ENCODE measurements around the gene VAPB. TPM values are rescaled to one million over a fixed set of nuclear protein-coding genes. Genes with fewer than 3 reads are reported as not detected.

Gene VAPB
- total RNA-seq, 4 donors from 2014 or later, result 20.4 to 28.0 (median 23.6) TPM

- Histone ChIP-seq H3K4me3 (no peak overlapping the region), H3K4me1 (peaks cover 4 to 53% (median 25%) of the 10 kb centered on the region in 4 donors), H3K27ac (no peak overlapping the region), H3K36me3 (peaks cover 0 to 6% (median 0%) of the 10 kb centered on the region in 3 donors), H3K9me3 (no peaks in the 10 kb centered on the region), H3K27me3 (no peaks in the 10 kb centered on the region)
- TF ChIP-seq POLR2A (IDR thresholded peaks at IDR 0.05) (no peak), EP300 (IDR thresholded peaks at IDR 0.05) (no peak), CTCF (IDR thresholded peaks at IDR 0.05) (no peak)
- WGBS, 2 donors, result 97 to 98% methylated on average over 7 of the region's 7 CpGs
- no peak for DNase-seq (ENCODE audit: low spot score in 2 of 2)
Observed at GRCh38 chr20:58429303-58429702, 40.3 kb downstream of the VAPB start.

DNA sequence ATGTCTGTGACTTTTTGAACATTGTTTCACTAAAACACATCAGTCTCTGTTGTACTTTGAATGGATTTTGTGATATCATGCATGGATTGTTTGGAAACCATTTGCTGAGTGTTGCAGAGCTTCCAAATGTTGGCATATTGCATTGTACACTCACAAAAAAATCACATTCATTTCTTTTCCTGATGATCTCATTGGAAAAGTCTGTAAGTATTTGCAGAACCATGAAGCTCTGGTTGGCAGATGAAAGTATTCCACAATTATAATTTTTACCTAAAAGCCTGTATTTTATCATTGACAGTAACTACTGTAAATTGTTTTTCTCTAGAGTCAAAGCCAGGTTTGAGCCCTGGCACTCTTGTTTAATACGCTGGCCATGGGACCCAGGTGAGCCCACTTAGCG, 42.1 kb downstream of the VAPB start:
- DNase-seq (ENCODE audit: low spot score in 2 of 2), result no peak
- Histone ChIP-seq H3K27ac (peak overlapping the region in 2 of 4 donors; percentile 46 to 79), H3K36me3 (peaks cover 0 to 6% (median 0%) of the 10 kb centered on the region in 3 donors), H3K9me3 (no peaks in the 10 kb centered on the region), H3K4me1 (peaks cover 4 to 41% (median 25%) of the 10 kb centered on the region in 4 donors), H3K4me3 (no peak overlapping the region), H3K27me3 (no peaks in the 10 kb centered on the region)
- no peak for TF ChIP-seq CTCF (IDR thresholded peaks at IDR 0.05)
- TF ChIP-seq POLR2A (IDR thresholded peaks at IDR 0.05), result no peak
- WGBS, 2 donors, result 73 to 81% methylated on average over 2 of the region's 2 CpGs

- no peak for TF ChIP-seq CTCF (IDR thresholded peaks at IDR 0.05)
- peak in 1 of 2 donors; percentile 55 for TF ChIP-seq EP300 (IDR thresholded peaks at IDR 0.05)
- no peak for TF ChIP-seq POLR2A (IDR thresholded peaks at IDR 0.05)
- DNase-seq (ENCODE audit: low spot score in 2 of 2), result peak in 1 of 2 donors; percentile 33
Observed at GRCh38 chr20:58432186-58432954, 43.3 kb downstream of the VAPB start.

GRCh38 chr20:58433029-58433647, 44.1 kb downstream of the VAPB start:
- Histone ChIP-seq H3K36me3 (peaks cover 0 to 9% (median 0%) of the 10 kb centered on the region in 3 donors), H3K9me3 (no peaks in the 10 kb centered on the region), H3K27ac (peak overlapping the region in 2 of 4 donors; percentile 46 to 79), H3K4me3 (no peak overlapping the region), H3K27me3 (no peaks in the 10 kb centered on the region), H3K4me1 (peaks cover 4 to 41% (median 25%) of the 10 kb centered on the region in 4 donors)
- TF ChIP-seq POLR2A (IDR thresholded peaks at IDR 0.05) (no peak), EP300 (IDR thresholded peaks at IDR 0.05) (no peak), CTCF (IDR thresholded peaks at IDR 0.05) (no peak)
- 91 to 95% methylated on average over 2 of the region's 2 CpGs for WGBS, 2 donors
- DNase-seq (ENCODE audit: low spot score in 2 of 2), result no peak

More at GRCh38 chr20:58432186-58432954, 43.3 kb downstream of the VAPB start:
- peak overlapping the region in 2 of 4 donors; percentile 46 to 79 for H3K27ac ChIP-seq
- H3K4me3 ChIP-seq, result no peak overlapping the region
- H3K4me1 ChIP-seq, result peaks cover 4 to 41% (median 25%) of the 10 kb centered on the region in 4 donors
- 47 to 63% methylated on average over 3 of the region's 3 CpGs for WGBS, 2 donors
- no peaks in the 10 kb centered on the region for H3K27me3 ChIP-seq
- no peaks in the 10 kb centered on the region for H3K9me3 ChIP-seq
- H3K36me3 ChIP-seq, result peaks cover 0 to 6% (median 0%) of the 10 kb centered on the region in 3 donors

DNA sequence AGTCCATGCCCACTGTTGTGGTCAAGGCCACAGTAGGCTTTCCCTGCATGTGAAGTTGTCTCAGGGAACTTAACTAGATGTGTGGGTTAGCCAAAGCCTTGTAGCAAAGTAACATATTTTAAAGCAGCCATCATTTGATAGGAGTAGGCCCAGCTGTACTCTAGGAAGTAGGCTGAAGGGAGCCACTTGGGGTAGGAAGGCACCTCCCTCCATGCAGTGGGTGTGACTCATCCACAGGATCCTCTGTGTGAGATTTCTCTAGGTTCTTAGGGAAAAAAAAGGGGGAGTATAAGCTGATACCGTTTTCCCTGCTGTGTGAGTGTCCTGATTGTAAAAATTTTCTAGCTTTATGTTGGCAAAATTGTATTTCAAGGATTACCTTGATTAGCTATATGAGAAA, 44.7 kb downstream of the VAPB start:
- 60% methylated on average over 1 of the region's 1 CpG for WGBS, 2 donors
- Histone ChIP-seq H3K4me1 (peaks cover 4 to 41% (median 25%) of the 10 kb centered on the region in 4 donors), H3K4me3 (no peak overlapping the region), H3K36me3 (peaks cover 0 to 10% (median 0%) of the 10 kb centered on the region in 3 donors), H3K9me3 (no peaks in the 10 kb centered on the region), H3K27me3 (no peaks in the 10 kb centered on the region), H3K27ac (peak overlapping the region in 1 of 4 donors; percentile 1)
- no peak for TF ChIP-seq EP300 (IDR thresholded peaks at IDR 0.05)
- TF ChIP-seq CTCF (IDR thresholded peaks at IDR 0.05), result no peak
- no peak for TF ChIP-seq POLR2A (IDR thresholded peaks at IDR 0.05)
- no peak for DNase-seq (ENCODE audit: low spot score in 2 of 2)
